SK-N-SH treated with all-trans-retinoic acid at 6 μM for 48 hours (cell line): ENCODE measurements around the gene VAV3.

Source experiments
- ATAC-seq: fragments of 200-7000 bp; cut with Tn5 transposase; 3 replicates; pipeline ENCODE4 v1.9.1; 2020; ENCODE audit warnings: mild to moderate bottlenecking, moderate library complexity
- ARNTL ChIP-seq: fragments of 450-650 bp; formaldehyde crosslinking; IDR thresholded peaks from 2 replicates; pipeline ENCODE4 v1.5.0; 2020; ENCODE audit warnings: low read depth, mild to moderate bottlenecking, moderate library complexity, borderline replicate concordance
- BACH2 ChIP-seq: fragments of 250-450 bp; sonication (Bioruptor Pico); IDR thresholded peaks from 2 replicates; pipeline ENCODE4 v1.9.0; 2021; ENCODE audit warnings: mild to moderate bottlenecking, borderline replicate concordance
- CSDC2 ChIP-seq: fragments of 250-450 bp; sonication (Bioruptor Pico); IDR thresholded peaks from 2 replicates; pipeline ENCODE4 v1.5.0; 2020; ENCODE audit warnings: mild to moderate bottlenecking, moderate library complexity
- ESRRG ChIP-seq: fragments of 250-450 bp; sonication (Bioruptor Pico); IDR thresholded peaks from 2 replicates; pipeline ENCODE4 v1.6.1; 2021; ENCODE audit warnings: mild to moderate bottlenecking
- ISL1 ChIP-seq: fragments of 250-450 bp; sonication (Bioruptor Pico); IDR thresholded peaks from 2 replicates; pipeline ENCODE4 v2.1.2; 2022; ENCODE audit warnings: mild to moderate bottlenecking, moderate library complexity
- OSR1 ChIP-seq: fragments of 250-450 bp; sonication (Bioruptor Pico); IDR thresholded peaks from 2 replicates; pipeline ENCODE4 v1.8.0; 2022; ENCODE audit warnings: moderate library complexity, mild to moderate bottlenecking, inconsistent platforms
- PPARA ChIP-seq: fragments of 250-450 bp; sonication (Bioruptor Pico); IDR thresholded peaks from 2 replicates; pipeline ENCODE4 v1.5.0; 2020; ENCODE audit warnings: mild to moderate bottlenecking, borderline replicate concordance
- RARB ChIP-seq: fragments of 250-450 bp; sonication (Bioruptor Pico); IDR thresholded peaks from 2 replicates; pipeline ENCODE4 v1.8.0; 2021; ENCODE audit warnings: mild to moderate bottlenecking, moderate library complexity
- SNAI2 ChIP-seq: fragments of 250-450 bp; sonication (Bioruptor Pico); IDR thresholded peaks from 2 replicates; pipeline ENCODE4 v1.5.0; 2020; ENCODE audit warnings: mild to moderate bottlenecking, moderate library complexity
- TCF4 ChIP-seq: fragments of 250-450 bp; sonication (Bioruptor Pico); IDR thresholded peaks from 2 replicates; pipeline ENCODE4 v1.8.0; 2021; ENCODE audit warnings: mild to moderate bottlenecking, moderate library complexity, borderline replicate concordance
- TOX ChIP-seq: fragments of 250-450 bp; sonication (Bioruptor Pico); IDR thresholded peaks from 2 replicates; pipeline ENCODE4 v1.8.0; 2021; ENCODE audit warnings: mild to moderate bottlenecking, moderate library complexity, borderline replicate concordance
- ZC3H10 ChIP-seq: fragments of 250-450 bp; sonication (Bioruptor Pico); IDR thresholded peaks from 2 replicates; pipeline ENCODE4 v1.5.1; 2021; ENCODE audit warnings: mild to moderate bottlenecking, moderate library complexity
- ZFP3 ChIP-seq: fragments of 250-450 bp; sonication (Bioruptor Pico); IDR thresholded peaks from 2 replicates; pipeline ENCODE4 v1.5.0; 2020; ENCODE audit warnings: mild to moderate bottlenecking, moderate library complexity
- ZFP30 ChIP-seq: fragments of 450-650 bp; formaldehyde crosslinking; IDR thresholded peaks from 2 replicates; pipeline ENCODE4 v1.5.0; 2022; ENCODE audit warnings: mild to moderate bottlenecking, moderate library complexity
- ZNF565 ChIP-seq: fragments of 450-650 bp; formaldehyde crosslinking; conservative IDR thresholded peaks from 2 replicates; pipeline ENCODE4 v1.5.0; 2020; ENCODE audit warnings: low read depth, mild to moderate bottlenecking, moderate library complexity
- ZNF70 ChIP-seq: fragments of 450-650 bp; formaldehyde crosslinking; IDR thresholded peaks from 2 replicates; pipeline ENCODE4 v1.5.0; 2020; ENCODE audit warnings: mild to moderate bottlenecking, moderate library complexity
- ZNF8 ChIP-seq: fragments of 450-650 bp; formaldehyde crosslinking; IDR thresholded peaks from 2 replicates; pipeline ENCODE4 v1.5.0; 2020; ENCODE audit warnings: mild to moderate bottlenecking, moderate library complexity
- TF ChIP-seq, protein P1 (sequence below): fragments of 250-450 bp; sonication (Bioruptor Pico); IDR thresholded peaks from 2 replicates; pipeline ENCODE4 v1.8.0; 2020; ENCODE audit warnings: mild to moderate bottlenecking, moderate library complexity, borderline replicate concordance
- TF ChIP-seq, protein P2 (sequence below): fragments of 250-450 bp; sonication (Bioruptor Pico); IDR thresholded peaks from 2 replicates; pipeline ENCODE4 v1.5.1; 2020; ENCODE audit warnings: low read depth, mild to moderate bottlenecking, moderate library complexity
- TF ChIP-seq, protein P3 (sequence below): fragments of 250-450 bp; sonication (Bioruptor Pico); IDR thresholded peaks from 2 replicates; pipeline ENCODE4 v1.5.1; 2021; ENCODE audit warnings: mild to moderate bottlenecking, moderate library complexity
- TF ChIP-seq, protein P4 (sequence below): fragments of 250-450 bp; sonication (Bioruptor Pico); IDR thresholded peaks from 2 replicates; pipeline ENCODE4 v1.5.0; 2020; ENCODE audit warnings: mild to moderate bottlenecking, moderate library complexity

Gene VAV3

DNA sequence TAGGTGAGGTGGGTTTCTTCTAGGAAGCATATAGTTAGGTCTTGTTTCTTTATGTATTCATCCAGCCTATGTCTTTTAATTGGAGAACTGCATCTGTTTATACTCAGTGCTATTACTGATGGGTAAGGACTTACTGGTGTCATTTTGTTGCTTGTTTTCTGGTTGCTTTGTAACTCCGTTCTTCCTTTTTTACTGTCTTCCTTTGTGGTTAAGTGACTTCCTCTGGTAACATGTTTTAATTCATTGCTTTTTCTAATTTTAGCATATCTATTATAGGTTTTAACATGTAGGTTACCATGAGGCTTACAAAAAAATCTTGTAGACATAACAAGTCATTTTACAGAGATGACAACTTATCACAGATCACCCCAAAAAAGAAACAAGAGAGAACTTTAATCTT is 160.8 kb downstream of the VAV3 start (continued):
- no peak for TF ChIP-seq CSDC2 (CRISPR knock-in tag)

DNA sequence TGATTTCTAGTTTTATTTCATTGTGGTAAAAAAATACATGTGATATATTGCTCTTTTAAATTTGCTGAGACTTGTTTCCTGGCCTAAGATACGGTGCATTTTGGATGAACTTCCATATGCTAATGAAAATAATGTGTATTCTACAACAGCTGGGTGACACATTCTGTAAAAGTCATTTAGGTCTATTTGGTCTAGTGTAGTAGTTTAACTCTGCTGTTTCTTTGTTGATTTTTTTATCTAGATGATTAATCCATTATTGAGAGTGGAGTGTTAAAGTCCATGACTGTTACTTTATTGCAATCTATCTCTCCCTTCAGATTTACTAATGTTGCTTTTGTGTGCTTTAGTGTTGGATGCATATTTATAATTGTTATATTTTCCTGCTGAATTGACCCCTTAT is 161.4 kb downstream of the VAV3 start:
- ATAC-seq: no peak
- TF ChIP-seq TOX (CRISPR knock-in tag): no peak
- TF ChIP-seq ZC3H10: no peak
- TF ChIP-seq ARNTL (CRISPR knock-in tag): no peak
- no peak for TF ChIP-seq ZNF8 (CRISPR knock-in tag)
- no peak for TF ChIP-seq OSR1 (CRISPR knock-in tag)
- TF ChIP-seq, protein P1, sequence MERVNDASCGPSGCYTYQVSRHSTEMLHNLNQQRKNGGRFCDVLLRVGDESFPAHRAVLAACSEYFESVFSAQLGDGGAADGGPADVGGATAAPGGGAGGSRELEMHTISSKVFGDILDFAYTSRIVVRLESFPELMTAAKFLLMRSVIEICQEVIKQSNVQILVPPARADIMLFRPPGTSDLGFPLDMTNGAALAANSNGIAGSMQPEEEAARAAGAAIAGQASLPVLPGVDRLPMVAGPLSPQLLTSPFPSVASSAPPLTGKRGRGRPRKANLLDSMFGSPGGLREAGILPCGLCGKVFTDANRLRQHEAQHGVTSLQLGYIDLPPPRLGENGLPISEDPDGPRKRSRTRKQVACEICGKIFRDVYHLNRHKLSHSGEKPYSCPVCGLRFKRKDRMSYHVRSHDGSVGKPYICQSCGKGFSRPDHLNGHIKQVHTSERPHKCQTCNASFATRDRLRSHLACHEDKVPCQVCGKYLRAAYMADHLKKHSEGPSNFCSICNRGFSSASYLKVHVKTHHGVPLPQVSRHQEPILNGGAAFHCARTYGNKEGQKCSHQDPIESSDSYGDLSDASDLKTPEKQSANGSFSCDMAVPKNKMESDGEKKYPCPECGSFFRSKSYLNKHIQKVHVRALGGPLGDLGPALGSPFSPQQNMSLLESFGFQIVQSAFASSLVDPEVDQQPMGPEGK (CRISPR knock-in tag): no peak
- TF ChIP-seq TCF4 (CRISPR knock-in tag): no peak
- TF ChIP-seq ISL1 (CRISPR knock-in tag): no peak
- no peak for TF ChIP-seq PPARA (CRISPR knock-in tag)
- no peak for TF ChIP-seq ZFP30 (CRISPR knock-in tag)
- no peak for TF ChIP-seq ZFP3 (CRISPR knock-in tag)
- no peak for TF ChIP-seq ZNF565 (CRISPR knock-in tag)
- TF ChIP-seq, protein P2, sequence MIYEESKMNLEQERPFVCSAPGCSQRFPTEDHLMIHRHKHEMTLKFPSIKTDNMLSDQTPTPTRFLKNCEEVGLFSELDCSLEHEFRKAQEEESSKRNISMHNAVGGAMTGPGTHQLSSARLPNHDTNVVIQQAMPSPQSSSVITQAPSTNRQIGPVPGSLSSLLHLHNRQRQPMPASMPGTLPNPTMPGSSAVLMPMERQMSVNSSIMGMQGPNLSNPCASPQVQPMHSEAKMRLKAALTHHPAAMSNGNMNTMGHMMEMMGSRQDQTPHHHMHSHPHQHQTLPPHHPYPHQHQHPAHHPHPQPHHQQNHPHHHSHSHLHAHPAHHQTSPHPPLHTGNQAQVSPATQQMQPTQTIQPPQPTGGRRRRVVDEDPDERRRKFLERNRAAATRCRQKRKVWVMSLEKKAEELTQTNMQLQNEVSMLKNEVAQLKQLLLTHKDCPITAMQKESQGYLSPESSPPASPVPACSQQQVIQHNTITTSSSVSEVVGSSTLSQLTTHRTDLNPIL (CRISPR knock-in tag): no peak
- no peak for TF ChIP-seq SNAI2 (CRISPR knock-in tag)
- no peak for TF ChIP-seq RARB (CRISPR knock-in tag)
- TF ChIP-seq BACH2 (CRISPR knock-in tag): no peak
- no peak for TF ChIP-seq CSDC2 (CRISPR knock-in tag)
- TF ChIP-seq, all 23 proteins: peak for 0

DNA sequence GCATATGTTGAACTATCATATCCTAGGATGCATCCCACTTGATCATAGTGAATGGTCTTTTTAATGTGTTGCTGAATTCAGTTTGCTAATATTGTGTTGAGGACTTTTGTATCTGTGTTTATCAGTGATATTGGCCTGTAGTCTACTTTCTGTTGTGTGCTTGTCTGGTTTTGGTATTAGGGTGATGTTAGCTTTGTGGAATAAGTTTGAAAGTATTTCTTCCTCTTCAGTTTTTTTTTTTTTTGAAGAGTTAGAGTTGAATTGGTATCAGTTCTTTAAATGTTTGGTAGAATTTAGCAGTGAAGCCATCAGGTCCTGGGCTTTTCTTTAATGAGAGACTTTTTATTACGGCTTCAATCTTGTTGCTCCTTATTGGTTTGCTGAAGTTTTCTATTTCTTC is 162.3 kb downstream of the VAV3 start:
- ATAC-seq: no peak
- TF ChIP-seq BACH2 (CRISPR knock-in tag) (no peak), ZFP30 (CRISPR knock-in tag) (no peak), ESRRG (CRISPR knock-in tag) (no peak), ZFP3 (CRISPR knock-in tag) (no peak), TOX (CRISPR knock-in tag) (no peak), ZNF8 (CRISPR knock-in tag) (no peak), ISL1 (CRISPR knock-in tag) (no peak), SNAI2 (CRISPR knock-in tag) (no peak)
- TF ChIP-seq, protein P3, sequence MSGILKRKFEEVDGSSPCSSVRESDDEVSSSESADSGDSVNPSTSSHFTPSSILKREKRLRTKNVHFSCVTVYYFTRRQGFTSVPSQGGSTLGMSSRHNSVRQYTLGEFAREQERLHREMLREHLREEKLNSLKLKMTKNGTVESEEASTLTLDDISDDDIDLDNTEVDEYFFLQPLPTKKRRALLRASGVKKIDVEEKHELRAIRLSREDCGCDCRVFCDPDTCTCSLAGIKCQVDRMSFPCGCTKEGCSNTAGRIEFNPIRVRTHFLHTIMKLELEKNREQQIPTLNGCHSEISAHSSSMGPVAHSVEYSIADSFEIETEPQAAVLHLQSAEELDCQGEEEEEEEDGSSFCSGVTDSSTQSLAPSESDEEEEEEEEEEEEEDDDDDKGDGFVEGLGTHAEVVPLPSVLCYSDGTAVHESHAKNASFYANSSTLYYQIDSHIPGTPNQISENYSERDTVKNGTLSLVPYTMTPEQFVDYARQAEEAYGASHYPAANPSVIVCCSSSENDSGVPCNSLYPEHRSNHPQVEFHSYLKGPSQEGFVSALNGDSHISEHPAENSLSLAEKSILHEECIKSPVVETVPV: no peak
- TF ChIP-seq, protein P4, sequence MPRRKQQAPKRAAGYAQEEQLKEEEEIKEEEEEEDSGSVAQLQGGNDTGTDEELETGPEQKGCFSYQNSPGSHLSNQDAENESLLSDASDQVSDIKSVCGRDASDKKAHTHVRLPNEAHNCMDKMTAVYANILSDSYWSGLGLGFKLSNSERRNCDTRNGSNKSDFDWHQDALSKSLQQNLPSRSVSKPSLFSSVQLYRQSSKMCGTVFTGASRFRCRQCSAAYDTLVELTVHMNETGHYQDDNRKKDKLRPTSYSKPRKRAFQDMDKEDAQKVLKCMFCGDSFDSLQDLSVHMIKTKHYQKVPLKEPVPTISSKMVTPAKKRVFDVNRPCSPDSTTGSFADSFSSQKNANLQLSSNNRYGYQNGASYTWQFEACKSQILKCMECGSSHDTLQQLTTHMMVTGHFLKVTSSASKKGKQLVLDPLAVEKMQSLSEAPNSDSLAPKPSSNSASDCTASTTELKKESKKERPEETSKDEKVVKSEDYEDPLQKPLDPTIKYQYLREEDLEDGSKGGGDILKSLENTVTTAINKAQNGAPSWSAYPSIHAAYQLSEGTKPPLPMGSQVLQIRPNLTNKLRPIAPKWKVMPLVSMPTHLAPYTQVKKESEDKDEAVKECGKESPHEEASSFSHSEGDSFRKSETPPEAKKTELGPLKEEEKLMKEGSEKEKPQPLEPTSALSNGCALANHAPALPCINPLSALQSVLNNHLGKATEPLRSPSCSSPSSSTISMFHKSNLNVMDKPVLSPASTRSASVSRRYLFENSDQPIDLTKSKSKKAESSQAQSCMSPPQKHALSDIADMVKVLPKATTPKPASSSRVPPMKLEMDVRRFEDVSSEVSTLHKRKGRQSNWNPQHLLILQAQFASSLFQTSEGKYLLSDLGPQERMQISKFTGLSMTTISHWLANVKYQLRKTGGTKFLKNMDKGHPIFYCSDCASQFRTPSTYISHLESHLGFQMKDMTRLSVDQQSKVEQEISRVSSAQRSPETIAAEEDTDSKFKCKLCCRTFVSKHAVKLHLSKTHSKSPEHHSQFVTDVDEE: no peak
- TF ChIP-seq, protein P2 (CRISPR knock-in tag): no peak

DNA sequence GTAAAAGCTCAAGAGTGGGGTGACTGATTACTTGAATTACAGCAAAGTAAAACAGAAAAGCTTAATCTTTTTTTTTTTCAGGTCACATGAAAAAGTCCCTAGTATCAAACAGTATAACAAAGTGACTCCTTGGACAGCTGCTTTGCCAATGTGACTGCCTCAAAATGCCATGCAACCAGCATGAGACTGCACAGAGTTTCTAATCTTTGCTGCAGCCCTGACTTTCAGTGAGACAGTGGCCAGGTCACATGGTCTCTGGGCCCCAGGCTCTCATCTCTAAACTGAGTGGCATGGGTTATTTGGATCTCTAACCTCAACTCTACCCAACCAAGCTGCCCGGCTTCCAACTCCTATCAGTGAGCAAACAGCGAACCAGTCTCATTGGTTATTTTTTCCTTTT is 169.0 kb downstream of the VAV3 start:
- no peak for ATAC-seq
- TF ChIP-seq ISL1 (CRISPR knock-in tag) (no peak), ZNF8 (CRISPR knock-in tag) (no peak), ZFP30 (CRISPR knock-in tag) (no peak), ZNF565 (CRISPR knock-in tag) (no peak), SNAI2 (CRISPR knock-in tag) (no peak), CSDC2 (CRISPR knock-in tag) (no peak), ZNF70 (CRISPR knock-in tag) (no peak), BACH2 (CRISPR knock-in tag) (no peak)
- TF ChIP-seq, protein P4: no peak
- TF ChIP-seq, protein P1 (CRISPR knock-in tag): no peak
